ENCODE measurements around the gene ZNF83. TPM values are rescaled to one million over a fixed set of nuclear protein-coding genes. Genes with fewer than 3 reads are reported as not detected.

Gene ZNF83
- total RNA-seq, 1 donor from 2014 or later: 49.4 TPM

- ChIA-PET POLR2A (no interaction called here), CTCF (no interaction called here)
- Mint-ChIP-seq H3K4me1 (no peaks in the 10 kb centered on the region), H3K9me3 (peaks cover 3% of the 10 kb centered on the region), H3K4me3 (no peak overlapping the region), H3K36me3 (ENCODE audit: low read depth) (peaks cover 35% of the 10 kb centered on the region), H3K27ac (no peak overlapping the region), H3K27me3 (no peaks in the 10 kb centered on the region)
- no peak for DNase-seq
- ATAC-seq (ENCODE audit: low read depth): no peak
- intact Hi-C loops (cut with micrococcal nuclease): no loop called here
- no peak for TF ChIP-seq CTCF (IDR thresholded peaks at IDR 0.05)
Measured at GRCh38 chr19:52673014-52673413, 34.9 kb upstream of the ZNF83 start.

- Mint-ChIP-seq H3K9me3 (no peaks in the 10 kb centered on the region), H3K4me3 (no peak overlapping the region), H3K4me1 (no peaks in the 10 kb centered on the region), H3K27me3 (no peaks in the 10 kb centered on the region), H3K36me3 (ENCODE audit: low read depth) (peaks cover 29% of the 10 kb centered on the region), H3K27ac (no peak overlapping the region)
- no peak for DNase-seq
- TF ChIP-seq CTCF (IDR thresholded peaks at IDR 0.05): no peak
- POLR2A ChIA-PET: interaction anchor here (0.7 kb wide), 1 partner anchor 1076 kb away, joined by 3 read pairs; no protein-coding TSS in a partner anchor
- CTCF ChIA-PET: no interaction called here
- no peak for ATAC-seq (ENCODE audit: low read depth)
- intact Hi-C loops (cut with micrococcal nuclease): no loop called here
Measured at GRCh38 chr19:52670046-52670445, 31.9 kb upstream of the ZNF83 start.

- H3K9me3 Mint-ChIP-seq: no peaks in the 10 kb centered on the region
- no peaks in the 10 kb centered on the region for H3K4me1 Mint-ChIP-seq
- POLR2A ChIA-PET: interaction anchor here (0.7 kb wide), 1 partner anchor 1075 kb away, joined by 3 read pairs; no protein-coding TSS in a partner anchor
- H3K27me3 Mint-ChIP-seq: no peaks in the 10 kb centered on the region
- DNase-seq: no peak
- H3K36me3 Mint-ChIP-seq (ENCODE audit: low read depth): peaks cover 26% of the 10 kb centered on the region
- no peak overlapping the region for H3K4me3 Mint-ChIP-seq
- intact Hi-C loops (cut with micrococcal nuclease): no loop called here
- ATAC-seq (ENCODE audit: low read depth): no peak
- TF ChIP-seq CTCF (IDR thresholded peaks at IDR 0.05): no peak
- H3K27ac Mint-ChIP-seq: no peak overlapping the region
- CTCF ChIA-PET: no interaction called here
Measured at GRCh38 chr19:52669586-52669985, 31.4 kb upstream of the ZNF83 start.

GRCh38 chr19:52667972-52668371 is 29.8 kb upstream of the ZNF83 start:
- POLR2A ChIA-PET: interaction anchor here (0.6 kb wide), 1 partner anchor 491 kb away, joined by 6 read pairs; the partner anchor contains the start of gene ZNF347
- ATAC-seq (ENCODE audit: low read depth) (no peak), DNase-seq (no peak)
- Mint-ChIP-seq H3K4me1 (no peaks in the 10 kb centered on the region), H3K4me3 (no peak overlapping the region), H3K9me3 (no peaks in the 10 kb centered on the region), H3K36me3 (ENCODE audit: low read depth) (peaks cover 23% of the 10 kb centered on the region), H3K27ac (no peak overlapping the region), H3K27me3 (no peaks in the 10 kb centered on the region)
- CTCF ChIA-PET: no interaction called here
- intact Hi-C loops (cut with micrococcal nuclease): no loop called here
- no peak for TF ChIP-seq CTCF (IDR thresholded peaks at IDR 0.05)

GRCh38 chr19:52666506-52666905 is 28.4 kb upstream of the ZNF83 start:
- ChIA-PET POLR2A (interaction anchor here (0.6 kb wide), 1 partner anchor 121 kb away, joined by 4 read pairs; no protein-coding TSS in a partner anchor), CTCF (no interaction called here)
- Mint-ChIP-seq H3K9me3 (no peaks in the 10 kb centered on the region), H3K36me3 (ENCODE audit: low read depth) (peaks cover 29% of the 10 kb centered on the region), H3K4me3 (no peak overlapping the region), H3K4me1 (no peaks in the 10 kb centered on the region), H3K27me3 (no peaks in the 10 kb centered on the region), H3K27ac (no peak overlapping the region)
- intact Hi-C loops (cut with micrococcal nuclease): no loop called here
- TF ChIP-seq CTCF (IDR thresholded peaks at IDR 0.05): no peak
- DNase-seq (no peak), ATAC-seq (ENCODE audit: low read depth) (no peak)
